Stimulated activated CD8-positive, alpha-beta memory T cell treated with anti-CD3 and anti-CD28 coated beads, Interleukin-4, amount 100 ng/mL, for 24 hours (primary cell): ENCODE measurements around the gene FXYD4.
"Not testable (repeated sequence)": the region's sequence is repeated elsewhere in the genome, so short reads cannot be mapped to it uniquely, and the experiment has no call there.

Experiments
- DNase-seq: peaks from one replicate; pipeline ENCODE4 v3.0.0-alpha.2; 2020; ENCODE audit warnings: low read depth

Gene FXYD4

DNA sequence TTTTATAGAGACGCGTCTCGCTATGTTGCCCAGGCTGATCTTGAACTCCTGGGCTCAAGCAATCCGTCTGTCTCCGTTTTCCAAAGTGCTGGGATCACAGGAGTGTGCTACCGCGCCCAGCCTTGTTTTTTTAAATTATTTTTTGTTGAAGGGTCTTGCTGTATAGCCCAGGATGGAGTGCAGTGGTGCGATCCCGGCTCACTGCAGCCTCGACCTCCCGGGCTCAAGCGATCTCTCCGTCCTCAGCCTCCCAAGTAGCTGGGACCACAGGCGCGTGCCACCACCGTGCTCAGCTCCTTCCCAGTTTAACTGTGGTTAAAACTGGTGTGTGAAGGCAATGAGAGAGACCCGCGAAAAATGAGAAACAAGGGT, 48.5 kb downstream of the FXYD4 start:
- no peak for DNase-seq

- DNase-seq: peak; percentile 81
These were observed 49.1 kb downstream of the FXYD4 start for GRCh38 chr10:43420369-43421200.

DNA sequence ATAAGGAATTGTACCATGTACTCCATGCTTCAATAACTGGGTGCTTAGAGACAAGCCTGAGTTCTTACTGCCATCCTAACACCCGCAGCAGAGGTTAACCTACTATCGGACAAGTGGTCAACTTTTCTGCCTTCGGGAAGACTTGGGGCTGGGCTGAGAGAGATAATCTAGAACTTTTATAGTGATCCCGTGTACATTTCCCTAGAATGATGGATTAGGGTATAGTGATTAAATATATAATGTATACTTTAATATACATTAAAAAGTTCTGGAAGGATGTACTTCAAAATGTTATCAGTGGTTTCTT, 49.7 kb downstream of the FXYD4 start:
- no peak for DNase-seq

- no peak for DNase-seq
These were observed 50.1 kb downstream of the FXYD4 start for GRCh38 chr10:43421519-43421918.

DNA sequence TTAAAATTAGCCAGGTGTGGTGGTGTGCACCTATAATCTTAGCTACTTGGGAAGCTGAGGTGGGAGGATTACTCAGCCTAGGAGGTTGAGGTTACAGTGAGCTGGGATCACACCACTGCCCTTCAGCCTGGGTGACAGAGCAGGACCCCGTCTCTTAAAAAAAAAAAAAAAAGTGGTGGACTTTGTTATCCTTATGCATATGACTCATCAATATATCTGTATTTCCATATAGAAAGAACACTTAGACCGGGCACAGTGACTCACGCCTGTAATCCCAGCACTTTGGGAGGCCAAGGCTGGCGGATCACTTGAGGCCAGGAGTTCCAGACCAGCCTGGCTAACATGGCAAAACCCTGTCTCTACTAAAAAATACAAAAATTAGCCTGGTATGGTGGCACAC, 50.5 kb downstream of the FXYD4 start:
- DNase-seq: not testable (repeated sequence)

DNA sequence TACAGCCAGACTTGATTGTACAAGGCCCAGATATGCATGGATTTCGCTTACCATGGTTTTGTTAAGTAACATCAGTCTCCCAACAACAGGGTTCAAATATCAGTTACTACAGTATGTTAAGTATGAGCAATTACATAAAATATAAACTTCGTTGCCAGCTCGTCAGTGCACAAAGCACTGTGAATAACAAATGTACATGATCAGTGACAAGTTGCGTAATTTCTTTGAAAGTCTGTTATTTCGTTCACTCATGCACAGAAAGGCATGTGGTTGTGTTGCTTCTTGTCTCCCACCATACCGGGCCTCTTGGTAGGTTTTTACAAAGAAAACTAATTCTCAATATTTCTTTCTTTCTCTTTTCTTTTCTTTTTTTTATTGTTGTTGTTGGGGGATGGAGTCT, 53.0 kb downstream of the FXYD4 start:
- DNase-seq: no peak
